Naive thymus-derived CD4-positive, alpha-beta T cell (primary cell): ENCODE measurements around the gene ATAD1. TPM values are rescaled to one million over a fixed set of nuclear protein-coding genes. Genes with fewer than 3 reads are reported as not detected.
A peak's percentile ranks its signal among the peaks of the same experiment; 100 is the strongest.
"Not testable (repeated sequence)": the region's sequence is repeated elsewhere in the genome, so short reads cannot be mapped to it uniquely, and the experiment has no call there.

ENCODE experiments used
- ATAC-seq: fragments of 150-1000 bp; cut with Tn5 transposase; 2 replicates; pipeline ENCODE4 v1.10.0; 2021; ENCODE audit warnings: mild to moderate bottlenecking, moderate library complexity
- CTCF ChIA-PET: fragments of 350-600 bp; sonication (Branson Sonifier 250); formaldehyde crosslinking; loops from one replicate; lab custom pipeline; 2021; ENCODE audit warnings: antibody characterized with exemption; lab: Charles Lee
- POLR2A ChIA-PET: fragments of 350-600 bp; sonication (Branson Sonifier 250); formaldehyde crosslinking; loops from one replicate; lab custom pipeline; 2021; ENCODE audit warnings: antibody characterized with exemption, inconsistent platforms; lab: Charles Lee
- DNase-seq, 9 donors: peaks; one replicate each; pipeline versions ENCODE4 v3.0.0 to v3.0.0-alpha.2; 2020 to 2022; ENCODE audit warnings: mixed read lengths in 1 of 9
- H3K27ac ChIP-seq: one replicate; pipeline ENCODE4 v1.7.0; 2013; ENCODE audit warnings: mild to moderate bottlenecking, low read depth, low read length, moderate library complexity
- H3K27me3 ChIP-seq, 2 donors: one replicate each; pipeline ENCODE4 v1.7.0; 2013; ENCODE audit warnings: low read length in 2 of 2, mild to moderate bottlenecking in 2 of 2, moderate library complexity in 2 of 2; ENCODE audit not compliant: control insufficient read depth in 2 of 2, insufficient read depth in 2 of 2
- H3K36me3 ChIP-seq, 3 experiments: 1 replicate in 2 of 3; 2 replicates in 1 of 3; pipeline ENCODE4 v1.7.0; 2013; ENCODE audit warnings: low read length in 3 of 3, mild to moderate bottlenecking in 3 of 3, moderate library complexity in 1 of 3; ENCODE audit not compliant: insufficient read depth in 3 of 3, control insufficient read depth in 2 of 3
- H3K4me1 ChIP-seq, 2 donors: one replicate each; pipeline ENCODE4 v1.7.0; 2013; ENCODE audit warnings: low read length in 2 of 2, mild to moderate bottlenecking in 2 of 2, moderate library complexity in 1 of 2; ENCODE audit not compliant: control insufficient read depth in 2 of 2, insufficient read depth in 2 of 2
- H3K4me3 ChIP-seq: 2 replicates; pipeline ENCODE4 v1.7.0; 2013; ENCODE audit warnings: mild to moderate bottlenecking, low read length
- H3K9me3 ChIP-seq, 3 experiments: 1 replicate in 2 of 3; 2 replicates in 1 of 3; pipeline ENCODE4 v1.7.0; 2013; ENCODE audit warnings: low read length in 3 of 3; ENCODE audit not compliant: control insufficient read depth in 2 of 3
- H3K27ac Mint-ChIP-seq, 9 donors: one replicate each; pipeline ENCODE4 v1.8.0; 2020 to 2022; ENCODE audit warnings: mixed read lengths in 9 of 9, mild to moderate bottlenecking in 8 of 9, moderate library complexity in 5 of 9, inconsistent platforms in 2 of 9
- H3K27me3 Mint-ChIP-seq, 5 donors: one replicate each; pipeline ENCODE4 v1.8.0; 2021 to 2022; ENCODE audit warnings: mixed read lengths in 5 of 5, mild to moderate bottlenecking in 1 of 5
- H3K36me3 Mint-ChIP-seq, 5 donors: one replicate each; pipeline ENCODE4 v1.8.0; 2020 to 2022; ENCODE audit warnings: mixed read lengths in 5 of 5, mild to moderate bottlenecking in 3 of 5, inconsistent platforms in 1 of 5
- H3K4me1 Mint-ChIP-seq, 7 donors: one replicate each; pipeline ENCODE4 v1.8.0; 2020 to 2022; ENCODE audit warnings: mixed read lengths in 7 of 7, mild to moderate bottlenecking in 3 of 7, inconsistent platforms in 1 of 7
- H3K4me3 Mint-ChIP-seq, 10 donors: one replicate each; pipeline ENCODE4 v1.8.0; 2020 to 2022; ENCODE audit warnings: mild to moderate bottlenecking in 10 of 10, mixed read lengths in 10 of 10, moderate library complexity in 6 of 10, inconsistent platforms in 2 of 10
- H3K9me3 Mint-ChIP-seq, 11 donors: one replicate each; pipeline ENCODE4 v1.8.0; 2020 to 2022; ENCODE audit warnings: mixed read lengths in 11 of 11, mild to moderate bottlenecking in 4 of 11, inconsistent platforms in 1 of 11, moderate library complexity in 1 of 11
- intact Hi-C, 2 donors: fragments of 100-400 bp; cut with micrococcal nuclease; formaldehyde crosslinking; loops; one replicate each; pipeline ENCODE4 v1.15.1; 2023
- polyA plus RNA-seq, 2 donors: library from polyadenylated mRNA; unstranded; fragments of 300-500 nt; fragmentation: Illumina TruSeq; gene quantifications; one replicate each; pipeline ENCODE4 v1.2.3, GENCODE V29; 2021
- total RNA-seq, 6 experiments: library from RNA in 5 of 6; stranded (reverse) in 5 of 6; gene quantifications; 1 replicate in 5 of 6; 2 replicates in 1 of 6; pipeline ENCODE4 v1.2.3 and lab custom pipeline; 2021 to 2026

The ATAD1 gene
- total and polyA plus RNA-seq, 7 experiments from 2014 or later = 33.5 to 53.4 (median 38.6) TPM

DNA sequence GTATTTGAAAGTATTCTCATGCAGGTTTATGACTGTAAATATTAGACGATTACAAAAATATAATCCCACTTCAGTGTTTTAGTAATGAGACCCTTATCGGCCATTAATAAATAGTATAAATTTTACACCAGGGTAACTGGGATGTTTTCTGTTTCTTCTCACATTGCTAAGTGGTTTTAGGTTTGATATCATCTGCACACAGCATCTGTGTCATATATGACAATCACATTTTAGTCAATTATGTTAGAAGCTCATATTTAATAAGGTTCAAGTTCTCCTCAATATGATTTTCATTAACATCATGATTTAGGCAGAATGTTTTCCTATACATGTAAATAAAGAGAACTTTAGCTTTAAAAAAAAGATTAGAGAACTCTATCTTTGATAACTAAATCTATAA lies 66.8 kb downstream of the ATAD1 start:
- H3K36me3 ChIP-seq = peaks cover 0 to 16% (median 7%) of the 10 kb centered on the region in 3 experiments
- H3K9me3 ChIP-seq = no peaks in the 10 kb centered on the region
- Mint-ChIP-seq H3K27me3 (no peaks in the 10 kb centered on the region), H3K4me3 (no peak overlapping the region), H3K9me3 (peaks cover 0 to 4% (median 0%) of the 10 kb centered on the region in 11 donors), H3K4me1 (peaks cover 0 to 9% (median 3%) of the 10 kb centered on the region in 7 donors), H3K36me3 (peaks cover 0 to 19% (median 17%) of the 10 kb centered on the region in 5 donors), H3K27ac (no peak overlapping the region)
- DNase-seq (no peak), ATAC-seq (no peak)
- H3K4me3 ChIP-seq = no peak overlapping the region
- ChIA-PET CTCF (no interaction called here), POLR2A (no interaction called here)
- H3K27ac ChIP-seq = no peak overlapping the region
- no peaks in the 10 kb centered on the region for H3K4me1 ChIP-seq
- intact Hi-C loops = no loop called here
- no peaks in the 10 kb centered on the region for H3K27me3 ChIP-seq

- H3K27me3 Mint-ChIP-seq = no peaks in the 10 kb centered on the region
- ChIA-PET CTCF (interaction anchor here (1.1 kb wide), 1 partner anchor 9 kb away, joined by 5 read pairs; no protein-coding TSS in a partner anchor), POLR2A (no interaction called here)
- H3K36me3 Mint-ChIP-seq = peaks cover 0 to 16% (median 15%) of the 10 kb centered on the region in 5 donors
- H3K27ac Mint-ChIP-seq = peak overlapping the region in 1 of 9 donors; percentile 65
- H3K27ac ChIP-seq = no peak overlapping the region
- H3K4me3 ChIP-seq = no peak overlapping the region
- DNase-seq (no peak), ATAC-seq (no peak)
- no peaks in the 10 kb centered on the region for H3K9me3 ChIP-seq
- H3K4me3 Mint-ChIP-seq = no peak overlapping the region
- H3K9me3 Mint-ChIP-seq = peaks cover 0 to 4% (median 0%) of the 10 kb centered on the region in 11 donors
- peaks cover 0 to 9% (median 3%) of the 10 kb centered on the region in 7 donors for H3K4me1 Mint-ChIP-seq
- H3K4me1 ChIP-seq = no peaks in the 10 kb centered on the region
- intact Hi-C loops = no loop called here
- no peaks in the 10 kb centered on the region for H3K27me3 ChIP-seq
- H3K36me3 ChIP-seq = peaks cover 0 to 12% (median 7%) of the 10 kb centered on the region in 3 experiments
Measured at GRCh38 chr10:87750817-87751216, 67.2 kb downstream of the ATAD1 start.

GRCh38 chr10:87750001-87750671 lies 67.9 kb downstream of the ATAD1 start:
- POLR2A ChIA-PET = no interaction called here
- no peaks in the 10 kb centered on the region for H3K27me3 Mint-ChIP-seq
- no peak overlapping the region for H3K4me3 Mint-ChIP-seq
- H3K9me3 Mint-ChIP-seq = peaks cover 0 to 4% (median 0%) of the 10 kb centered on the region in 11 donors
- Histone ChIP-seq H3K27ac (no peak overlapping the region), H3K9me3 (no peaks in the 10 kb centered on the region), H3K27me3 (no peaks in the 10 kb centered on the region), H3K4me1 (no peaks in the 10 kb centered on the region), H3K4me3 (no peak overlapping the region), H3K36me3 (peaks cover 0 to 10% (median 7%) of the 10 kb centered on the region in 3 experiments)
- H3K27ac Mint-ChIP-seq = peak overlapping the region in 6 of 9 donors; percentile 19 to 84 (median 70)
- DNase-seq (no peak), ATAC-seq (no peak)
- H3K36me3 Mint-ChIP-seq = peaks cover 0 to 14% (median 14%) of the 10 kb centered on the region in 5 donors
- peaks cover 0 to 9% (median 3%) of the 10 kb centered on the region in 7 donors for H3K4me1 Mint-ChIP-seq
- CTCF ChIA-PET = interaction anchor here (1.1 kb wide), 1 partner anchor 9 kb away, joined by 5 read pairs; no protein-coding TSS in a partner anchor
- intact Hi-C loops = no loop called here

DNA sequence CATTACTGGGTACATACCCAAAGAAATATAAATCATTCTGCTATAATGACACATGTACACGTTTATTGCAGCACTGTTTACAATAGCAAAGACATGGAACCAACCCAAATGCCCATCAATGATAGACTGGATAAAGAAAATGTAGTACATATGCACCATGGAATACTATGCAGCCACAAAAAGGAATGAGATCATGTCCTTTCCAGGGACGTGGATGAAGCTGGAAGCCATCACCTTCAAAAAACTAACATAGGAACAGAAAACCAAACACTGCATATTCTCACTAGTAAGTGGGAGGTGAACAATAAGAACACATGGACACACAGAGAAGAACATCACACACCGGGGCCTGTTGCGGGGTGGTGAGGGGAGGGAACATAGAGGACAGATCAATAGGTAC lies 69.8 kb downstream of the ATAD1 start:
- H3K4me1 ChIP-seq, H3K9me3 Mint-ChIP-seq, H3K9me3 ChIP-seq, POLR2A ChIA-PET, H3K36me3 Mint-ChIP-seq, H3K4me3 Mint-ChIP-seq, H3K27ac ChIP-seq, H3K27me3 Mint-ChIP-seq, H3K4me1 Mint-ChIP-seq, H3K27me3 ChIP-seq, H3K36me3 ChIP-seq, H3K4me3 ChIP-seq, DNase-seq, ATAC-seq, intact Hi-C loops: not testable (repeated sequence)
- CTCF ChIA-PET = interaction anchor here (0.7 kb wide), 1 partner anchor 1688 kb away, joined by 3 read pairs; no protein-coding TSS in a partner anchor
- peak overlapping the region in 2 of 9 donors; percentile 28 to 45 for H3K27ac Mint-ChIP-seq

- Mint-ChIP-seq H3K4me3 (no peak overlapping the region), H3K4me1 (peaks cover 0 to 8% (median 3%) of the 10 kb centered on the region in 7 donors), H3K27ac (no peak overlapping the region), H3K9me3 (peaks cover 0 to 4% (median 0%) of the 10 kb centered on the region in 11 donors), H3K27me3 (no peaks in the 10 kb centered on the region), H3K36me3 (peaks cover 0 to 3% (median 0%) of the 10 kb centered on the region in 5 donors)
- no peak overlapping the region for H3K4me3 ChIP-seq
- POLR2A ChIA-PET = no interaction called here
- ATAC-seq (no peak), DNase-seq (no peak)
- CTCF ChIA-PET = no interaction called here
- no peaks in the 10 kb centered on the region for H3K9me3 ChIP-seq
- no peaks in the 10 kb centered on the region for H3K4me1 ChIP-seq
- no peaks in the 10 kb centered on the region for H3K27me3 ChIP-seq
- intact Hi-C loops = no loop called here
- H3K36me3 ChIP-seq = no peaks in the 10 kb centered on the region
- H3K27ac ChIP-seq = no peak overlapping the region
Measured at GRCh38 chr10:87746911-87747310, 71.1 kb downstream of the ATAD1 start.

- Mint-ChIP-seq H3K4me1 (no peaks in the 10 kb centered on the region), H3K4me3 (no peak overlapping the region), H3K27ac (no peak overlapping the region), H3K36me3 (peaks cover 0 to 3% (median 0%) of the 10 kb centered on the region in 5 donors), H3K9me3 (peaks cover 0 to 4% (median 0%) of the 10 kb centered on the region in 11 donors), H3K27me3 (peaks cover 0 to 7% (median 0%) of the 10 kb centered on the region in 5 donors)
- H3K36me3 ChIP-seq = no peaks in the 10 kb centered on the region
- ATAC-seq = no peak
- ChIA-PET POLR2A (no interaction called here), CTCF (interaction anchor here (0.7 kb wide), 1 partner anchor 724 kb away, joined by 3 read pairs; no protein-coding TSS in a partner anchor)
- H3K9me3 ChIP-seq = no peaks in the 10 kb centered on the region
- H3K4me1 ChIP-seq = no peaks in the 10 kb centered on the region
- DNase-seq = no peak
- no peaks in the 10 kb centered on the region for H3K27me3 ChIP-seq
- H3K27ac ChIP-seq = no peak overlapping the region
- H3K4me3 ChIP-seq = no peak overlapping the region
- intact Hi-C loops = no loop called here
Measured at GRCh38 chr10:87744606-87745005, 73.4 kb downstream of the ATAD1 start.
